Activated naive CD8-positive, alpha-beta T cell treated with anti-CD3 and anti-CD28 coated beads, Interleukin-2, amount 50 U/mL, for 16 hours (primary cell): ENCODE data around the gene GADD45GIP1.
"Not testable (repeated sequence)": the region's sequence is repeated elsewhere in the genome, so short reads cannot be mapped to it uniquely, and the experiment has no call there.

Source experiments
- DNase-seq: peaks from one replicate; pipeline ENCODE4 v3.0.0-alpha.2; 2020; ENCODE audit warnings: low read depth, low spot score

Gene GADD45GIP1

GRCh38 chr19:12990431-12990830 is 33.4 kb upstream of the GADD45GIP1 start:
- DNase-seq = no peak

GRCh38 chr19:12987781-12988180 is 30.8 kb upstream of the GADD45GIP1 start:
- no peak for DNase-seq

- no peak for DNase-seq
Observed at GRCh38 chr19:12987190-12987589, 30.2 kb upstream of the GADD45GIP1 start.

GRCh38 chr19:12986726-12987125 is 29.7 kb upstream of the GADD45GIP1 start:
- no peak for DNase-seq

- DNase-seq = no peak
Observed at GRCh38 chr19:12985049-12985776, 28.2 kb upstream of the GADD45GIP1 start.

GRCh38 chr19:12984683-12985048 is 27.6 kb upstream of the GADD45GIP1 start:
- DNase-seq = no peak

- no peak for DNase-seq
Observed at GRCh38 chr19:12984143-12984627, 27.2 kb upstream of the GADD45GIP1 start.

GRCh38 chr19:12983542-12984142 is 26.6 kb upstream of the GADD45GIP1 start:
- peak; percentile 55 for DNase-seq

GRCh38 chr19:12983091-12983490 is 26.1 kb upstream of the GADD45GIP1 start:
- no peak for DNase-seq

- DNase-seq = no peak
Observed at GRCh38 chr19:12982648-12983047, 25.6 kb upstream of the GADD45GIP1 start.

GRCh38 chr19:12979974-12980373 is 23.0 kb upstream of the GADD45GIP1 start:
- no peak for DNase-seq

- not testable (repeated sequence) for DNase-seq
Observed at GRCh38 chr19:12976109-12976508, 19.1 kb upstream of the GADD45GIP1 start.

- DNase-seq = no peak
Observed at GRCh38 chr19:12975221-12975741, 18.3 kb upstream of the GADD45GIP1 start.

- no peak for DNase-seq
Observed at GRCh38 chr19:12974301-12975220, 17.5 kb upstream of the GADD45GIP1 start.

GRCh38 chr19:12973236-12973635 is 16.2 kb upstream of the GADD45GIP1 start:
- no peak for DNase-seq

GRCh38 chr19:12970070-12970820 is 13.2 kb upstream of the GADD45GIP1 start:
- DNase-seq = no peak

GRCh38 chr19:12969292-12969988 is 12.4 kb upstream of the GADD45GIP1 start, which contains the start of gene DAND5:
DAND5 (plus strand) TSS chr19:12969576; CDS start chr19:12969661, 85 bp downstream.
- DNase-seq = no peak

GRCh38 chr19:12967907-12968306 is 10.9 kb upstream of the GADD45GIP1 start:
- DNase-seq = no peak

GRCh38 chr19:12965812-12966135 is 8.8 kb upstream of the GADD45GIP1 start:
- DNase-seq = no peak

GRCh38 chr19:12965017-12965811 is 8.2 kb upstream of the GADD45GIP1 start:
- peak; percentile 68 for DNase-seq
